Naive thymus-derived CD4-positive, alpha-beta T cell (primary cell): ENCODE measurements around the gene CILP. TPM values are rescaled to one million over a fixed set of nuclear protein-coding genes. Genes with fewer than 3 reads are reported as not detected.
A peak's percentile ranks its signal among the peaks of the same experiment; 100 is the strongest.
"Not testable (repeated sequence)": the region's sequence is repeated elsewhere in the genome, so short reads cannot be mapped to it uniquely, and the experiment has no call there.

Source experiments
- ATAC-seq: fragments of 150-1000 bp; cut with Tn5 transposase; 2 replicates; pipeline ENCODE4 v1.10.0; 2021; ENCODE audit warnings: mild to moderate bottlenecking, moderate library complexity
- CTCF ChIA-PET: fragments of 350-600 bp; sonication (Branson Sonifier 250); formaldehyde crosslinking; loops from one replicate; lab custom pipeline; 2021; ENCODE audit warnings: antibody characterized with exemption; lab: Charles Lee
- POLR2A ChIA-PET: fragments of 350-600 bp; sonication (Branson Sonifier 250); formaldehyde crosslinking; loops from one replicate; lab custom pipeline; 2021; ENCODE audit warnings: antibody characterized with exemption, inconsistent platforms; lab: Charles Lee
- DNase-seq, 9 donors: peaks; one replicate each; pipeline versions ENCODE4 v3.0.0 to v3.0.0-alpha.2; 2020 to 2022; ENCODE audit warnings: mixed read lengths in 1 of 9
- H3K27ac ChIP-seq: one replicate; pipeline ENCODE4 v1.7.0; 2013; ENCODE audit warnings: mild to moderate bottlenecking, low read depth, low read length, moderate library complexity
- H3K27me3 ChIP-seq, 2 donors: one replicate each; pipeline ENCODE4 v1.7.0; 2013; ENCODE audit warnings: low read length in 2 of 2, mild to moderate bottlenecking in 2 of 2, moderate library complexity in 2 of 2; ENCODE audit not compliant: control insufficient read depth in 2 of 2, insufficient read depth in 2 of 2
- H3K36me3 ChIP-seq, 3 experiments: 1 replicate in 2 of 3; 2 replicates in 1 of 3; pipeline ENCODE4 v1.7.0; 2013; ENCODE audit warnings: low read length in 3 of 3, mild to moderate bottlenecking in 3 of 3, moderate library complexity in 1 of 3; ENCODE audit not compliant: insufficient read depth in 3 of 3, control insufficient read depth in 2 of 3
- H3K4me1 ChIP-seq, 2 donors: one replicate each; pipeline ENCODE4 v1.7.0; 2013; ENCODE audit warnings: low read length in 2 of 2, mild to moderate bottlenecking in 2 of 2, moderate library complexity in 1 of 2; ENCODE audit not compliant: control insufficient read depth in 2 of 2, insufficient read depth in 2 of 2
- H3K4me3 ChIP-seq: 2 replicates; pipeline ENCODE4 v1.7.0; 2013; ENCODE audit warnings: mild to moderate bottlenecking, low read length
- H3K9me3 ChIP-seq, 3 experiments: 1 replicate in 2 of 3; 2 replicates in 1 of 3; pipeline ENCODE4 v1.7.0; 2013; ENCODE audit warnings: low read length in 3 of 3; ENCODE audit not compliant: control insufficient read depth in 2 of 3
- H3K27ac Mint-ChIP-seq, 9 donors: one replicate each; pipeline ENCODE4 v1.8.0; 2020 to 2022; ENCODE audit warnings: mixed read lengths in 9 of 9, mild to moderate bottlenecking in 8 of 9, moderate library complexity in 5 of 9, inconsistent platforms in 2 of 9
- H3K27me3 Mint-ChIP-seq, 5 donors: one replicate each; pipeline ENCODE4 v1.8.0; 2021 to 2022; ENCODE audit warnings: mixed read lengths in 5 of 5, mild to moderate bottlenecking in 1 of 5
- H3K36me3 Mint-ChIP-seq, 5 donors: one replicate each; pipeline ENCODE4 v1.8.0; 2020 to 2022; ENCODE audit warnings: mixed read lengths in 5 of 5, mild to moderate bottlenecking in 3 of 5, inconsistent platforms in 1 of 5
- H3K4me1 Mint-ChIP-seq, 7 donors: one replicate each; pipeline ENCODE4 v1.8.0; 2020 to 2022; ENCODE audit warnings: mixed read lengths in 7 of 7, mild to moderate bottlenecking in 3 of 7, inconsistent platforms in 1 of 7
- H3K4me3 Mint-ChIP-seq, 10 donors: one replicate each; pipeline ENCODE4 v1.8.0; 2020 to 2022; ENCODE audit warnings: mild to moderate bottlenecking in 10 of 10, mixed read lengths in 10 of 10, moderate library complexity in 6 of 10, inconsistent platforms in 2 of 10
- H3K9me3 Mint-ChIP-seq, 11 donors: one replicate each; pipeline ENCODE4 v1.8.0; 2020 to 2022; ENCODE audit warnings: mixed read lengths in 11 of 11, mild to moderate bottlenecking in 4 of 11, inconsistent platforms in 1 of 11, moderate library complexity in 1 of 11
- intact Hi-C, 2 donors: fragments of 100-400 bp; cut with micrococcal nuclease; formaldehyde crosslinking; loops; one replicate each; pipeline ENCODE4 v1.15.1; 2023
- polyA plus RNA-seq, 2 donors: library from polyadenylated mRNA; unstranded; fragments of 300-500 nt; fragmentation: Illumina TruSeq; gene quantifications; one replicate each; pipeline ENCODE4 v1.2.3, GENCODE V29; 2021
- total RNA-seq, 6 experiments: library from RNA in 5 of 6; stranded (reverse) in 5 of 6; gene quantifications; 1 replicate in 5 of 6; 2 replicates in 1 of 6; pipeline ENCODE4 v1.2.3 and lab custom pipeline; 2021 to 2026

Gene CILP
- total and polyA plus RNA-seq, 7 experiments from 2014 or later = 0.05 to 0.49 (median 0.42) TPM; not detected in 1

GRCh38 chr15:65245096-65245856 is 34.0 kb upstream of the CILP start:
- intact Hi-C loops = no loop called here
- H3K9me3 ChIP-seq = no peaks in the 10 kb centered on the region
- Mint-ChIP-seq H3K36me3 (peaks cover 0 to 34% (median 12%) of the 10 kb centered on the region in 5 donors), H3K4me1 (peaks cover 0 to 4% (median 1%) of the 10 kb centered on the region in 7 donors), H3K4me3 (no peak overlapping the region), H3K9me3 (no peaks in the 10 kb centered on the region), H3K27me3 (no peaks in the 10 kb centered on the region), H3K27ac (no peak overlapping the region)
- H3K4me3 ChIP-seq = no peak overlapping the region
- H3K4me1 ChIP-seq = no peaks in the 10 kb centered on the region
- H3K36me3 ChIP-seq = peaks cover 0 to 20% (median 0%) of the 10 kb centered on the region in 3 experiments
- ATAC-seq (no peak), DNase-seq (no peak)
- ChIA-PET POLR2A (no interaction called here), CTCF (no interaction called here)
- no peak overlapping the region for H3K27ac ChIP-seq
- H3K27me3 ChIP-seq = no peaks in the 10 kb centered on the region

GRCh38 chr15:65244638-65245037 is 33.4 kb upstream of the CILP start:
- H3K4me3 ChIP-seq = no peak overlapping the region
- Mint-ChIP-seq H3K4me1 (peaks cover 0 to 2% (median 0%) of the 10 kb centered on the region in 7 donors), H3K27me3 (no peaks in the 10 kb centered on the region), H3K36me3 (peaks cover 0 to 34% (median 12%) of the 10 kb centered on the region in 5 donors), H3K9me3 (no peaks in the 10 kb centered on the region), H3K4me3 (no peak overlapping the region), H3K27ac (peak overlapping the region in 2 of 9 donors; percentile 36 to 56)
- ChIA-PET CTCF (no interaction called here), POLR2A (no interaction called here)
- DNase-seq (no peak), ATAC-seq (no peak)
- H3K9me3 ChIP-seq = no peaks in the 10 kb centered on the region
- H3K27ac ChIP-seq = no peak overlapping the region
- no peaks in the 10 kb centered on the region for H3K27me3 ChIP-seq
- H3K36me3 ChIP-seq = peaks cover 0 to 20% (median 0%) of the 10 kb centered on the region in 3 experiments
- H3K4me1 ChIP-seq = no peaks in the 10 kb centered on the region
- intact Hi-C loops = no loop called here

GRCh38 chr15:65236443-65236842 is 25.2 kb upstream of the CILP start:
- ATAC-seq, H3K27ac Mint-ChIP-seq, H3K27ac ChIP-seq, CTCF ChIA-PET, H3K9me3 Mint-ChIP-seq, intact Hi-C loops, H3K36me3 ChIP-seq, POLR2A ChIA-PET, H3K4me1 Mint-ChIP-seq, H3K27me3 Mint-ChIP-seq, H3K4me3 Mint-ChIP-seq, H3K4me3 ChIP-seq, H3K36me3 Mint-ChIP-seq, H3K9me3 ChIP-seq, H3K27me3 ChIP-seq, DNase-seq, H3K4me1 ChIP-seq: not testable (repeated sequence)

- no peak overlapping the region for H3K27ac Mint-ChIP-seq
- no peak for DNase-seq
- no peaks in the 10 kb centered on the region for H3K9me3 Mint-ChIP-seq
- intact Hi-C loops = no loop called here
- no peaks in the 10 kb centered on the region for H3K4me1 ChIP-seq
- no peaks in the 10 kb centered on the region for H3K36me3 ChIP-seq
- no peaks in the 10 kb centered on the region for H3K9me3 ChIP-seq
- no peak overlapping the region for H3K4me3 ChIP-seq
- no peak overlapping the region for H3K27ac ChIP-seq
- H3K4me3 Mint-ChIP-seq = no peak overlapping the region
- peaks cover 0 to 5% (median 0%) of the 10 kb centered on the region in 7 donors for H3K4me1 Mint-ChIP-seq
- peaks cover 0 to 10% (median 0%) of the 10 kb centered on the region in 5 donors for H3K36me3 Mint-ChIP-seq
- ChIA-PET CTCF (no interaction called here), POLR2A (no interaction called here)
- ATAC-seq = no peak
- no peaks in the 10 kb centered on the region for H3K27me3 ChIP-seq
- no peaks in the 10 kb centered on the region for H3K27me3 Mint-ChIP-seq
These were observed 22.4 kb upstream of the CILP start for GRCh38 chr15:65233696-65234095.

GRCh38 chr15:65232520-65232919 is 21.2 kb upstream of the CILP start:
- no peaks in the 10 kb centered on the region for H3K27me3 Mint-ChIP-seq
- POLR2A ChIA-PET = no interaction called here

GRCh38 chr15:65231306-65231705 is 20.0 kb upstream of the CILP start:
- H3K9me3 ChIP-seq = no peaks in the 10 kb centered on the region
- no peak overlapping the region for H3K27ac ChIP-seq
- no peak for ATAC-seq
- Mint-ChIP-seq H3K4me1 (peaks cover 0 to 1% (median 0%) of the 10 kb centered on the region in 7 donors), H3K27ac (peak overlapping the region in 1 of 9 donors; percentile 63), H3K4me3 (no peak overlapping the region), H3K27me3 (no peaks in the 10 kb centered on the region), H3K36me3 (peaks cover 0 to 7% (median 0%) of the 10 kb centered on the region in 5 donors), H3K9me3 (no peaks in the 10 kb centered on the region)
- DNase-seq = no peak
- intact Hi-C loops = no loop called here
- no peaks in the 10 kb centered on the region for H3K36me3 ChIP-seq
- no peaks in the 10 kb centered on the region for H3K27me3 ChIP-seq
- H3K4me1 ChIP-seq = no peaks in the 10 kb centered on the region
- ChIA-PET POLR2A (no interaction called here), CTCF (interaction anchor here (0.7 kb wide), 1 partner anchor 85 kb away, joined by 4 read pairs; no protein-coding TSS in a partner anchor)
- H3K4me3 ChIP-seq = no peak overlapping the region

More at GRCh38 chr15:65232520-65232919, 21.2 kb upstream of the CILP start:
- Mint-ChIP-seq H3K9me3 (no peaks in the 10 kb centered on the region), H3K4me3 (no peak overlapping the region), H3K27ac (no peak overlapping the region), H3K4me1 (peaks cover 0 to 5% (median 0%) of the 10 kb centered on the region in 7 donors), H3K36me3 (peaks cover 0 to 7% (median 0%) of the 10 kb centered on the region in 5 donors)
- DNase-seq (no peak), ATAC-seq (no peak)
- Histone ChIP-seq H3K9me3 (no peaks in the 10 kb centered on the region), H3K4me1 (no peaks in the 10 kb centered on the region), H3K4me3 (no peak overlapping the region), H3K27me3 (no peaks in the 10 kb centered on the region), H3K27ac (no peak overlapping the region), H3K36me3 (no peaks in the 10 kb centered on the region)
- CTCF ChIA-PET = no interaction called here
- intact Hi-C loops = no loop called here

- H3K36me3 Mint-ChIP-seq, DNase-seq, H3K9me3 ChIP-seq, H3K27me3 Mint-ChIP-seq, H3K4me1 ChIP-seq, H3K36me3 ChIP-seq, H3K27me3 ChIP-seq, intact Hi-C loops, POLR2A ChIA-PET, H3K4me1 Mint-ChIP-seq, H3K9me3 Mint-ChIP-seq, ATAC-seq, CTCF ChIA-PET, H3K27ac ChIP-seq, H3K27ac Mint-ChIP-seq, H3K4me3 ChIP-seq, H3K4me3 Mint-ChIP-seq: not testable (repeated sequence)
These were observed 15.6 kb upstream of the CILP start for GRCh38 chr15:65226901-65227300.
